GM23248 (cell line): ENCODE measurements around the gene GPR149.

ENCODE experiments used
- EZH2 ChIP-seq: fragments of 200-600 bp; sonication (generic); IDR thresholded peaks from 2 replicates; pipeline ENCODE4 v1.6.1; 2018; ENCODE audit warnings: antibody characterized with exemption, mild to moderate bottlenecking; ENCODE audit not compliant: insufficient read depth, poor library complexity, severe bottlenecking
- EZH2phosphoT487 ChIP-seq: fragments of 200-600 bp; sonication (generic); IDR thresholded peaks from 2 replicates; pipeline ENCODE4 v1.6.1; 2018; ENCODE audit warnings: antibody characterized with exemption, moderate library complexity, mild to moderate bottlenecking, low read depth; ENCODE audit not compliant: insufficient read depth

DNA sequence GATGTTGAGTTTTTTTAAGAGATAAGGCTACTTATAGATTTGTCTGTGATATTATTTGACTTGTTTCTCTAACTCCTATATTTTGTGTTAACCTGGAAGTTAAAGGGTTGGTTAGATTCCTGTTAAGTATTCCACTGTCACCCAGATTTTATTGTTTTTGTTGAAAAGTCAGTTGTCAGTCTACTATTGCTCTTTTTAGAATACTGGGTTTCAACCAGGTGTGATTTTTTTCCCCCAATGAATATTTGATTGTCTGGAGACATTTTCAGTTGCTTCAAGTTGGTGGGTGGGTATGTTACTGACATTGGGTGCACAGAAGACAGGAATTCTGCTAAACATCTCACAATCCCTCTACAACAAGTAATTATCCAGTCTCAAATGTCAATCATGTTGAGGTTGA, 43.8 kb upstream of the GPR149 start:
- TF ChIP-seq EZH2 (no peak), EZH2phosphoT487 (no peak)
